Measurements from ENCODE around the gene TTC24.

Gene TTC24

GRCh38 chr1:156632355-156632754, 52.8 kb downstream of the TTC24 start:
- no peak for DNase-seq (ENCODE audit: low spot score)
- no peak for TF ChIP-seq CTCF (IDR thresholded peaks at IDR 0.05; ENCODE audit: extremely low read depth, missing control alignments)

Measured in GM20000 (cell line).